ENCODE results near the gene STK38. TPM values are rescaled to one million over a fixed set of nuclear protein-coding genes. Genes with fewer than 3 reads are reported as not detected.
"Not testable (repeated sequence)": the region's sequence is repeated elsewhere in the genome, so short reads cannot be mapped to it uniquely, and the experiment has no call there.

The STK38 gene
- total RNA-seq, 4 donors from 2014 or later: 20.5 to 51.0 (median 40.6) TPM

- peak overlapping the region; percentile 91 to 98 (median 95) for H3K27ac ChIP-seq
- H3K4me1 ChIP-seq: peaks cover 4 to 31% (median 12%) of the 10 kb centered on the region in 3 donors
- H3K36me3 ChIP-seq: peaks cover 0 to 20% of the 10 kb centered on the region in 2 donors
- peak overlapping the region; percentile 20 to 68 for H3K4me3 ChIP-seq
- H3K9me3 ChIP-seq: no peaks in the 10 kb centered on the region
- WGBS, 2 donors (ENCODE audit: low coverage in 1 of 2): 0 to 2% methylated on average over 4 to 11 of the region's 15 CpGs
- peak; percentile 48 for ATAC-seq
- no peaks in the 10 kb centered on the region for H3K27me3 ChIP-seq
- no peak for TF ChIP-seq POLR2AphosphoS5 (IDR thresholded peaks at IDR 0.05)
- no peak for TF ChIP-seq POLR2A (IDR thresholded peaks at IDR 0.05)
- TF ChIP-seq EP300 (IDR thresholded peaks at IDR 0.05): no peak
- no peak for TF ChIP-seq CTCF (IDR thresholded peaks at IDR 0.05)
These were observed 46.3 kb upstream of the STK38 start for GRCh38 chr6:36593569-36594028.

GRCh38 chr6:36592221-36592655, 45.0 kb upstream of the STK38 start:
- Histone ChIP-seq H3K27ac (peak overlapping the region in 2 of 4 donors; percentile 92 to 98), H3K9me3 (no peaks in the 10 kb centered on the region), H3K36me3 (peaks cover 0 to 7% of the 10 kb centered on the region in 2 donors), H3K27me3 (no peaks in the 10 kb centered on the region), H3K4me3 (no peak overlapping the region), H3K4me1 (peaks cover under 1 to 17% (median 1%) of the 10 kb centered on the region in 3 donors)
- no peak for ATAC-seq
- TF ChIP-seq CTCF (IDR thresholded peaks at IDR 0.05) (no peak), POLR2AphosphoS5 (IDR thresholded peaks at IDR 0.05) (no peak), EP300 (IDR thresholded peaks at IDR 0.05) (no peak), POLR2A (IDR thresholded peaks at IDR 0.05) (no peak)
- WGBS, 2 donors (ENCODE audit: low coverage in 1 of 2): 82 to 87% methylated on average over 10 to 12 of the region's 12 CpGs

GRCh38 chr6:36590237-36590636, 43.0 kb upstream of the STK38 start:
- H3K9me3 ChIP-seq: no peaks in the 10 kb centered on the region
- H3K36me3 ChIP-seq: no peaks in the 10 kb centered on the region
- WGBS, 2 donors (ENCODE audit: low coverage in 1 of 2): 50% methylated on average over 1 of the region's 1 CpG; no CpG with 5 or more reads in 1 of the 2 donors
- no peak overlapping the region for H3K4me3 ChIP-seq
- H3K27me3 ChIP-seq: no peaks in the 10 kb centered on the region
- no peak overlapping the region for H3K27ac ChIP-seq
- no peak for ATAC-seq
- TF ChIP-seq POLR2AphosphoS5 (IDR thresholded peaks at IDR 0.05): no peak
- no peak for TF ChIP-seq EP300 (IDR thresholded peaks at IDR 0.05)
- no peak for TF ChIP-seq POLR2A (IDR thresholded peaks at IDR 0.05)
- no peak for TF ChIP-seq CTCF (IDR thresholded peaks at IDR 0.05)
- H3K4me1 ChIP-seq: peaks cover 0 to 11% (median 0%) of the 10 kb centered on the region in 3 donors

- not testable (repeated sequence) for ATAC-seq
- WGBS, 2 donors (ENCODE audit: low coverage in 1 of 2): 95 to 98% methylated on average over 7 of the region's 9 CpGs
These were observed 41.7 kb upstream of the STK38 start for GRCh38 chr6:36589025-36589400.

GRCh38 chr6:36586606-36587005, 39.3 kb upstream of the STK38 start:
- no peak for ATAC-seq
- 80 to 90% methylated on average over 1 of the region's 1 CpG for WGBS, 2 donors (ENCODE audit: low coverage in 1 of 2)

More at GRCh38 chr6:36589025-36589400, 41.7 kb upstream of the STK38 start:
- not testable (repeated sequence) for H3K27ac ChIP-seq, H3K4me3 ChIP-seq, H3K36me3 ChIP-seq, H3K9me3 ChIP-seq, H3K27me3 ChIP-seq
- peaks cover 0 to 11% (median 0%) of the 10 kb centered on the region in 3 donors for H3K4me1 ChIP-seq

More at GRCh38 chr6:36586606-36587005, 39.3 kb upstream of the STK38 start:
- no peak overlapping the region for H3K4me3 ChIP-seq
- no peak overlapping the region for H3K27ac ChIP-seq
- no peaks in the 10 kb centered on the region for H3K27me3 ChIP-seq
- H3K36me3 ChIP-seq: no peaks in the 10 kb centered on the region
- no peaks in the 10 kb centered on the region for H3K4me1 ChIP-seq
- TF ChIP-seq CTCF (IDR thresholded peaks at IDR 0.05) (no peak), POLR2A (IDR thresholded peaks at IDR 0.05) (no peak), POLR2AphosphoS5 (IDR thresholded peaks at IDR 0.05) (no peak), EP300 (IDR thresholded peaks at IDR 0.05) (no peak)
- H3K9me3 ChIP-seq: no peaks in the 10 kb centered on the region

All from gastroesophageal sphincter (tissue), 4 donors.